ENCODE results near the gene BCL2L11. TPM values are rescaled to one million over a fixed set of nuclear protein-coding genes. Genes with fewer than 3 reads are reported as not detected.

The BCL2L11 gene
- total RNA-seq, 1 experiment from 2014 or later, result 21.2 TPM

DNA sequence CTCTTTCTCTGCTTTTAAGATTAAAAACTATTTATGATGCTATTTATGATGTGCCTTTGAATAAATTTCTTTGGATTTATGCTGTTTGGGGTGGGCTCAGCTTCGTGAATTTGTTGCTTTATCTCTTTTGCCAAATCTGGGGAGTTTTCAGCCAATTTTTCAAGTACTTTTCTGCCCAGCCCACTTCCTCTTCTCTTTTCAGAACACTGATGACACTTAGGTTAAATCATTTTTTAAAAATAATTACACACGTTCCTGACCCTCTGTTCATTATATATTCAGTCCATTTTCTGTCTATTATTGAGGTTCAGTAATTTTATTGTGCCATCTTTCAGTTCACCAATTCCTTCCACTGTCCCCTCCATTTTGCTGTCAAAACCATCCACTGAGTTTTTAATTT, 14.8 kb upstream of the BCL2L11 start:
- H3K27me3 Mint-ChIP-seq (ENCODE audit: low read depth), result no peaks in the 10 kb centered on the region; the same call in 1 of the 2 replicates
- Histone ChIP-seq H3K9ac (ENCODE audit: extremely low read depth, insufficient read length, low read length) (no peak overlapping the region), H4K20me1 (ENCODE audit: control insufficient read depth, insufficient read depth, insufficient read length) (no peaks in the 10 kb centered on the region), H3K4me1 (ENCODE audit: insufficient read depth, low read length) (no peaks in the 10 kb centered on the region), H3K9me3 (ENCODE audit: control insufficient read depth, low read depth, low read length) (no peaks in the 10 kb centered on the region), H3T11ph (ENCODE audit: low read length) (no peak overlapping the region), H3K27me3 (ENCODE audit: insufficient read depth, low read length) (no peaks in the 10 kb centered on the region), H4K8ac (replicated peaks; ENCODE audit: insufficient read length, low read depth, low read length) (no peak overlapping the region), H4K91ac (ENCODE audit: insufficient read length, low read depth, low read length) (no peak overlapping the region), H2AK5ac (ENCODE audit: insufficient read length, low read length) (no peak overlapping the region), H3K79me1 (ENCODE audit: insufficient read depth, low read depth, low read length, poor library complexity, severe bottlenecking) (no peaks in the 10 kb centered on the region), H3K23me2 (ENCODE audit: insufficient read length, low read depth, low read length, poor library complexity, severe bottlenecking) (no peaks in the 10 kb centered on the region), H2BK120ac (ENCODE audit: low read depth, low read length, poor library complexity, severe bottlenecking) (no peak overlapping the region), H3K4ac (ENCODE audit: low read depth, low read length) (no peak overlapping the region), H4K5ac (ENCODE audit: insufficient read length, low read depth, low read length) (no peak overlapping the region), H3K27ac (ENCODE audit: insufficient read length, low read depth, low read length) (no peak overlapping the region), H2BK5ac (ENCODE audit: insufficient read length, low read length) (no peak overlapping the region), H3K23ac (ENCODE audit: insufficient read length, low read depth, low read length) (no peak overlapping the region), H2BK20ac (ENCODE audit: low read depth, low read length, poor library complexity, severe bottlenecking) (no peak overlapping the region), H3K14ac (ENCODE audit: insufficient read depth, low read length) (no peak overlapping the region), H2BK15ac (ENCODE audit: low read depth, low read length) (no peak overlapping the region), H2AFZ (ENCODE audit: low read length) (no peak overlapping the region), H3K79me2 (ENCODE audit: insufficient read depth, low read length) (no peaks in the 10 kb centered on the region), H3K18ac (ENCODE audit: insufficient read length, low read depth, low read length) (no peak overlapping the region), H3K56ac (ENCODE audit: insufficient read length, low read depth, low read length) (no peak overlapping the region), H2BK12ac (ENCODE audit: insufficient read length, low read depth, low read length) (no peak overlapping the region), H3K4me2 (ENCODE audit: insufficient read depth, insufficient read length, low read length) (no peak overlapping the region)
- WGBS (ENCODE audit: extremely low coverage, insufficient read length, low lambda C conversion rate), result no CpG with 5 or more reads among the region's 2 CpGs
- no peak overlapping the region for H3K4me3 Mint-ChIP-seq
- H3K4me1 Mint-ChIP-seq, result no peaks in the 10 kb centered on the region
- H3K27ac Mint-ChIP-seq, result no peak overlapping the region
- no peaks in the 10 kb centered on the region for H3K36me3 Mint-ChIP-seq (ENCODE audit: insufficient read depth in 1 of 3, low read depth in 3 of 3)
- H3K9me3 Mint-ChIP-seq, result no peaks in the 10 kb centered on the region
- no peak for DNase-seq
- TF ChIP-seq, protein P1, sequence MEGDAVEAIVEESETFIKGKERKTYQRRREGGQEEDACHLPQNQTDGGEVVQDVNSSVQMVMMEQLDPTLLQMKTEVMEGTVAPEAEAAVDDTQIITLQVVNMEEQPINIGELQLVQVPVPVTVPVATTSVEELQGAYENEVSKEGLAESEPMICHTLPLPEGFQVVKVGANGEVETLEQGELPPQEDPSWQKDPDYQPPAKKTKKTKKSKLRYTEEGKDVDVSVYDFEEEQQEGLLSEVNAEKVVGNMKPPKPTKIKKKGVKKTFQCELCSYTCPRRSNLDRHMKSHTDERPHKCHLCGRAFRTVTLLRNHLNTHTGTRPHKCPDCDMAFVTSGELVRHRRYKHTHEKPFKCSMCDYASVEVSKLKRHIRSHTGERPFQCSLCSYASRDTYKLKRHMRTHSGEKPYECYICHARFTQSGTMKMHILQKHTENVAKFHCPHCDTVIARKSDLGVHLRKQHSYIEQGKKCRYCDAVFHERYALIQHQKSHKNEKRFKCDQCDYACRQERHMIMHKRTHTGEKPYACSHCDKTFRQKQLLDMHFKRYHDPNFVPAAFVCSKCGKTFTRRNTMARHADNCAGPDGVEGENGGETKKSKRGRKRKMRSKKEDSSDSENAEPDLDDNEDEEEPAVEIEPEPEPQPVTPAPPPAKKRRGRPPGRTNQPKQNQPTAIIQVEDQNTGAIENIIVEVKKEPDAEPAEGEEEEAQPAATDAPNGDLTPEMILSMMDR (conservative IDR thresholded peaks at IDR 0.05), result no peak

All from H9 (cell line).